Endodermal cell (in vitro differentiated cells): ENCODE results near the gene CD151. TPM values are rescaled to one million over a fixed set of nuclear protein-coding genes. Genes with fewer than 3 reads are reported as not detected.

Source experiments
- DNase-seq: peaks from one replicate; pipeline ENCODE4 v3.0.0-alpha.2; 2017
- H3K27ac ChIP-seq: 2 replicates; pipeline ENCODE4 v1.5.1; 2013; ENCODE audit warnings: mild to moderate bottlenecking, low read depth, low read length, moderate library complexity
- H3K27me3 ChIP-seq: 2 replicates; pipeline ENCODE4 v1.6.1; 2013; ENCODE audit warnings: mild to moderate bottlenecking, low read length, moderate library complexity; ENCODE audit not compliant: insufficient read depth, control insufficient read depth, poor library complexity, severe bottlenecking
- H3K36me3 ChIP-seq: 2 replicates; pipeline ENCODE4 v1.7.0; 2013; ENCODE audit warnings: mild to moderate bottlenecking, low read length, moderate library complexity; ENCODE audit not compliant: control insufficient read depth, insufficient read depth
- H3K4me1 ChIP-seq: one replicate; pipeline ENCODE4 v1.7.0; 2013; ENCODE audit warnings: low read length; ENCODE audit not compliant: control insufficient read depth, insufficient read depth
- H3K4me3 ChIP-seq: 2 replicates; pipeline ENCODE4 v1.5.1; 2013; ENCODE audit warnings: mild to moderate bottlenecking, low read length, moderate library complexity
- H3K9ac ChIP-seq: 2 replicates; pipeline ENCODE4 v1.6.1; 2013; ENCODE audit warnings: mild to moderate bottlenecking, low read length, moderate library complexity; ENCODE audit not compliant: poor library complexity, severe bottlenecking; ENCODE audit errors: extremely low read depth
- H3K9me3 ChIP-seq: 2 replicates; pipeline ENCODE4 v1.6.1; 2013; ENCODE audit warnings: mild to moderate bottlenecking, low read length, moderate library complexity; ENCODE audit not compliant: control insufficient read depth
- H3K27ac Mint-ChIP-seq: 2 replicates; pipeline ENCODE4 v1.8.0; 2020; ENCODE audit warnings: mixed read lengths
- H3K27me3 Mint-ChIP-seq: 2 replicates; pipeline ENCODE4 v1.8.0; 2021; ENCODE audit warnings: mild to moderate bottlenecking, mixed read lengths; ENCODE audit not compliant: insufficient read depth
- H3K36me3 Mint-ChIP-seq: 2 replicates; pipeline ENCODE4 v1.8.0; 2020; ENCODE audit warnings: low read depth, mixed read lengths
- H3K4me1 Mint-ChIP-seq: 2 replicates; pipeline ENCODE4 v1.8.0; 2020; ENCODE audit warnings: mixed read lengths
- H3K4me3 Mint-ChIP-seq: 2 replicates; pipeline ENCODE4 v1.8.0; 2020; ENCODE audit warnings: mild to moderate bottlenecking, moderate library complexity, mixed read lengths
- H3K9me3 Mint-ChIP-seq: 2 replicates; pipeline ENCODE4 v1.8.0; 2020; ENCODE audit warnings: mild to moderate bottlenecking, mixed read lengths
- WGBS, 2 experiments: methylation state at CpG; one replicate each; pipeline versions ENCODE4 v1.1.5 to v1.1.7; 2013; ENCODE audit warnings: missing lambda C conversion rate in 2 of 2, mixed read lengths in 1 of 2; ENCODE audit not compliant: insufficient coverage in 1 of 2, insufficient read length in 1 of 2; 5-methylcytosine and 5-hydroxymethylcytosine counted together
- total RNA-seq, 2 donors: library from RNA; stranded (reverse); fragmentation: NEBNext Ultra II Directional in 1 of 2; extraction: Animal tissue kit (Norgen Biotek cat#: 25700) in 1 of 2; gene quantifications; 2 replicates in 1 of 2; 3 replicates in 1 of 2; pipeline ENCODE4 v1.2.1, GENCODE V29; 2021
- TF ChIP-seq, protein P1 (sequence below): fragments of 200-600 bp; sonication (generic); conservative IDR thresholded peaks from 2 replicates; pipeline ENCODE4 v1.5.0; 2021; ENCODE audit warnings: antibody characterized with exemption, mild to moderate bottlenecking

The CD151 gene
- total RNA-seq, 2 donors from 2014 or later, result 139 to 165 TPM

DNA sequence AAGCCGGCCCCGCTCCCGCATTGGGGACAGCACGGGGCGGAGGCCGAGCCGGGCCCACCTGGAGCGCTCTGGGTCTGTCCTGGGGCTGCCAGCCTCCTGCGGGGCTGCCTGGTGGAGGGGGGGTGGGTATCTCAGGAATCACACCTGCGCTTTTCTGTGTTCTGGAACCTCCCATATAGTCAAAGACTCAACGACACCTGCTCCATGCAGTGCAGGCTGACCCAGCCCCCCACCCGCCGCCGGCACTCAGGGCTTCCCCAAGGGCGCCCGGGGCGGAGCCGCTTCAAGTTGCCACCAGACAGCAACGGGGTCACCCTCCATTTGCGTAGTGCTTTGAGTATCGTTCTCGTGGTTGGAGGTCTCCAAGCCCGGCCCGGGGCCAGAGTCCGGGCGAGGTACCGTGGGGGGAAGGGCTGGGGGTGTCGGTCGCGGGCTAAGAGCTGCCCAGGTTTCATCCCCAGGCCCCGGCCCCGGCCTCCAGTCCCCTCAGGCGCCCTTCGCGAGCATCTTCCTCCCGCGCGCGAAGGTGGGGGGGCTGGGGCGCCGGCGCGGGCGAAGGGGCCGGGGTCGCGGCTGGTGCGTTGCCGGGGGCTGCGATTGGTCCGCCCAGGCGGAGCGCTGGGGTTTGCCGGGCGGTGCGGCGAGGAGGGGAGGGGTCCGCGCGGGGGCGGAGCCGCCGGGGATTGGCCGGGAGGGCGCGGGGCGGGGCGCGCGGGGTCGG, 16.5 kb downstream of the CD151 start:
- H3K9ac ChIP-seq, result no peak overlapping the region
- no peaks in the 10 kb centered on the region for H3K36me3 Mint-ChIP-seq
- peaks cover 7% of the 10 kb centered on the region for H3K27me3 Mint-ChIP-seq
- peak; percentile 90 for DNase-seq
- peak overlapping the region; percentile 68 for H3K4me3 ChIP-seq
- peaks cover 24% of the 10 kb centered on the region for H3K4me1 ChIP-seq
- peaks cover 7% of the 10 kb centered on the region for H3K4me1 Mint-ChIP-seq
- no peaks in the 10 kb centered on the region for H3K9me3 Mint-ChIP-seq
- H3K9me3 ChIP-seq, result no peaks in the 10 kb centered on the region
- no peaks in the 10 kb centered on the region for H3K27me3 ChIP-seq
- H3K36me3 ChIP-seq, result no peaks in the 10 kb centered on the region
- H3K27ac Mint-ChIP-seq, result no peak overlapping the region
- WGBS, 2 experiments, result 3 to 6% methylated on average over 17 to 70 of the region's 71 CpGs
- TF ChIP-seq, protein P1, sequence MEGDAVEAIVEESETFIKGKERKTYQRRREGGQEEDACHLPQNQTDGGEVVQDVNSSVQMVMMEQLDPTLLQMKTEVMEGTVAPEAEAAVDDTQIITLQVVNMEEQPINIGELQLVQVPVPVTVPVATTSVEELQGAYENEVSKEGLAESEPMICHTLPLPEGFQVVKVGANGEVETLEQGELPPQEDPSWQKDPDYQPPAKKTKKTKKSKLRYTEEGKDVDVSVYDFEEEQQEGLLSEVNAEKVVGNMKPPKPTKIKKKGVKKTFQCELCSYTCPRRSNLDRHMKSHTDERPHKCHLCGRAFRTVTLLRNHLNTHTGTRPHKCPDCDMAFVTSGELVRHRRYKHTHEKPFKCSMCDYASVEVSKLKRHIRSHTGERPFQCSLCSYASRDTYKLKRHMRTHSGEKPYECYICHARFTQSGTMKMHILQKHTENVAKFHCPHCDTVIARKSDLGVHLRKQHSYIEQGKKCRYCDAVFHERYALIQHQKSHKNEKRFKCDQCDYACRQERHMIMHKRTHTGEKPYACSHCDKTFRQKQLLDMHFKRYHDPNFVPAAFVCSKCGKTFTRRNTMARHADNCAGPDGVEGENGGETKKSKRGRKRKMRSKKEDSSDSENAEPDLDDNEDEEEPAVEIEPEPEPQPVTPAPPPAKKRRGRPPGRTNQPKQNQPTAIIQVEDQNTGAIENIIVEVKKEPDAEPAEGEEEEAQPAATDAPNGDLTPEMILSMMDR, result no peak
- H3K27ac ChIP-seq, result no peak overlapping the region
- H3K4me3 Mint-ChIP-seq, result peak overlapping the region; percentile 53

DNA sequence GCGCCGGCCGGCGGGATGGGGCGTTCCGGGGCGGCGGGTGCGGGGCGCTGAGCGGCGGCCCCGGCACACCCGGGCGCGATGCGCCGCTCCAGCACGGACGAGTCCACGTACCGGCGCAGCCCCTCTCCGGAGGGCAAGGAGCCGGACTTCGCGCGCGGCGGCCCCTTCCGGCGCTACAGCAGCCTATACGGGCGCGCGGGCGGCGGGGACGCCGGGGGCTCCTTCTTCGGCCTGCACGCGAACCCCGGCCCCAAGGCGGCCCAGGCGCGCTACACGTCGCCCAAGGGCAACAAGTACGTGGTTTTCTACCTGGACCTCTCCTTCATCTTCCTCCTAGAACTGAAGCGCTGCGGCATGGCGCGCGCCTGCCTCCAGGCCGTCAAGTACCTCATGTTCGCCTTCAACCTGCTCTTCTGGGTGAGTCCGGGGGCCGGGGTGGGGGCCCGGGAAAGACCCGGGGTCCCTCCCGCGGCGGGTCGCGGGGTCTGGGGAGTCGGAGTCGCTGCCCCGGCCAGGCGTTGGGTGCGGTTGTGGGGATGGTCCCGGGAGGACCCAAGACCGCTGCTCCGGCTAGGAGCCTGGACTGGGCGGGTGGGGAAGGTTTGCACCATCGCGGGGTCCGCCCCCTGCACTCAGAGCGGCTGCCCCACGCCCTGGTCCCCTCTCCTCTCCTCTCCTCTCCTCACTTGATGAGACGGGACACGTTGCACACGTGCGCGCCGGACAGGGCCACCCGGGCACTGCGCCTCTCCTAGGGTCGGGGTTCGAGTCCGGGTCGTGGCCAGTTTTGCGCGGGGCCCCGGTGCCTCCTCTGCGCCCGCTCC, 17.4 kb downstream of the CD151 start:
- Histone ChIP-seq H3K4me1 (peaks cover 20% of the 10 kb centered on the region), H3K4me3 (peak overlapping the region; percentile 69), H3K9me3 (no peaks in the 10 kb centered on the region), H3K9ac (peak overlapping the region; percentile 11), H3K27ac (no peak overlapping the region), H3K36me3 (no peaks in the 10 kb centered on the region), H3K27me3 (no peaks in the 10 kb centered on the region)
- Mint-ChIP-seq H3K27ac (no peak overlapping the region), H3K4me1 (peaks cover 4% of the 10 kb centered on the region), H3K9me3 (no peaks in the 10 kb centered on the region), H3K4me3 (peak overlapping the region; percentile 53), H3K36me3 (no peaks in the 10 kb centered on the region), H3K27me3 (peaks cover 7% of the 10 kb centered on the region)
- TF ChIP-seq, protein P1, result no peak
- peak; percentile 74 for DNase-seq
- 2 to 3% methylated on average over 44 to 97 of the region's 97 CpGs for WGBS, 2 experiments

DNA sequence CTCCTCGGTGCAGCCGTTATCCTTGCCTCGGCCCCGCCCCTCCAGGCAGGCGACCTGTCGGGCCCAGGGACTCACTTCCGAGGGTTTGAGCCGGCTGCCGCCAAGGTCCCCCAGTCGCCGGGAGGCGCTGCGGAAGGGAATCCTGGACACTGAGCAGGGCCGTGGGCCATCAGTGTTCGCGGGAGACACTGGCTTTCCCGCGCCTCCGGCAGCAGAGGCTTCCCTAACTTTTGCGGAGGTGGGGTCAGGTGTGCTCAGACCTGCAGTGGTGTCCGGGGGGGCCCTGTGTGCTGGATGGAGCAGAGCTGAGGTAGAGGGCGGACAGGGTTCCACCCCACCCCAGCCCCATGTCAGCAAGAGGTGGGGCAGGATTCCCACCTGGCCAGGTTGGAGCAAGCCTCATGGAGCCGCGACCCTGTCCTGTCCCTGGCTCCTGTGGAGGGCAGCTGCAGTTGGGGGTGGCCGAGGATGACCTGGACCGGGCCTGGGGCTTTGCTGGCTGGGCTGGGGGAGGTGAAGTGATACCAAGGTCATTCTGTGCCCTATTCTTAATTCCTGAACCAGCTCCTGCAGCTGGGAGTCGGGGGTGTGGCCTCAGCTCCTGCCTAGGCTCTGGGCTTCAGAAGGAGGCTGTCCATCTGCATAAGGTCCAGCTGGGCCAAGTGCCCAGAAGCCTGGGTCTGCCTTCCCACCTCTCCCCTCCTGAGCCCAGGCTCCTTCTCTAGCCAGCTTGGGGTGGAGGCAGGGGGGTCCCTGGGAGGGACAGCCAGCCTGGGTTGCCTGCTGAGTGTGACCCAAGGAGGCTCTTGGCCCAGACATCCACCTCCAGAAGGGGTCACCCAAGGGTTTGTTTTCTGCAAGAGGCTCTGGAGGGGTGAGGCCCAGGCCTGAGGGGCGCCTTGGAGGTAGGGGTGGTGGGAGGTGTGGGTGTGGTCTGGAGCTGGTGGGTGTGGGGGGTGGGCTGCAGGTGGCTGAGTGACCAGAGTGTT, 18.3 kb downstream of the CD151 start:
- Histone ChIP-seq H3K9ac (no peak overlapping the region), H3K27me3 (no peaks in the 10 kb centered on the region), H3K27ac (no peak overlapping the region), H3K4me1 (peaks cover 11% of the 10 kb centered on the region), H3K36me3 (no peaks in the 10 kb centered on the region), H3K9me3 (no peaks in the 10 kb centered on the region), H3K4me3 (peak overlapping the region; percentile 69)
- no peaks in the 10 kb centered on the region for H3K36me3 Mint-ChIP-seq
- H3K27me3 Mint-ChIP-seq, result peaks cover 7% of the 10 kb centered on the region
- no peak overlapping the region for H3K27ac Mint-ChIP-seq
- H3K4me1 Mint-ChIP-seq, result peaks cover 4% of the 10 kb centered on the region
- 30 to 61% methylated on average over 4 to 28 of the region's 28 CpGs for WGBS, 2 experiments
- peak overlapping the region; percentile 53 for H3K4me3 Mint-ChIP-seq
- H3K9me3 Mint-ChIP-seq, result no peaks in the 10 kb centered on the region
- TF ChIP-seq, protein P1, result peak; percentile 47
- DNase-seq, result peak; percentile 85
